ENCODE results near the gene SYNPR.

DNA sequence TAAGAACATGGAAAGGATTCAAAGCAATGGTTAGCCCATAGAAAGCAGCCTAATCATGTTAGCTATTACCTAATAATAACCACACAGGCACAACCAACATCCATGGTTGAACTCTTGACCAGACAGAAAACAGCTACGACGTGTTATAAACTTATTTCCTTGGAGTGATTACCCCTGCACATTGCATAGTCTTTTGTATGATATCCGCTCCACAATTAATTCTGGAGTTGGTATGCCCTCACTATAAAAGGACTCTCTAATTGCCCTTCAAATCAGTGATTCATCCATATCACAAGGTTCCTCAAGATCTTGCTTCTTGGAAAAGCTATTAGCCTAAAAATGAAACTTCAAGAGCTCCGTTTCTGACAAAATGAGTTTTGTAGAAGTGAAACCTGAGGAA lies 117.9 kb downstream of the SYNPR start:
- TF ChIP-seq CTCF (IDR thresholded peaks at IDR 0.05; ENCODE audit: low read depth, low read length, poor library complexity, severe bottlenecking) (no peak), EZH2phosphoT487 (IDR thresholded peaks at IDR 0.05; ENCODE audit: borderline replicate concordance, low read length) (no peak)
